NCI-H460 (cell line): ENCODE measurements around the gene S100A5. TPM values are rescaled to one million over a fixed set of nuclear protein-coding genes. Genes with fewer than 3 reads are reported as not detected.
A peak's percentile ranks its signal among the peaks of the same experiment; 100 is the strongest.
"Not testable (repeated sequence)": the region's sequence is repeated elsewhere in the genome, so short reads cannot be mapped to it uniquely, and the experiment has no call there.

Experiments used
- DNase-seq: peaks from one replicate; pipeline ENCODE4 v3.0.0-alpha.2; 2016; ENCODE audit warnings: low read depth; ENCODE audit errors: extremely low read depth
- total RNA-seq: library from RNA; depleted of rRNA; stranded (reverse); fragments of >200 nt; shearing (Covaris generic); gene quantifications from 2 replicates; pipeline ENCODE4 v1.2.3, GENCODE V29; 2014

S100A5 gene
- total RNA-seq, 1 experiment from 2014 or later, result 0.30 TPM

GRCh38 chr1:153567621-153568366, 27.1 kb upstream of the S100A5 start:
- DNase-seq, result peak; percentile 58

DNA sequence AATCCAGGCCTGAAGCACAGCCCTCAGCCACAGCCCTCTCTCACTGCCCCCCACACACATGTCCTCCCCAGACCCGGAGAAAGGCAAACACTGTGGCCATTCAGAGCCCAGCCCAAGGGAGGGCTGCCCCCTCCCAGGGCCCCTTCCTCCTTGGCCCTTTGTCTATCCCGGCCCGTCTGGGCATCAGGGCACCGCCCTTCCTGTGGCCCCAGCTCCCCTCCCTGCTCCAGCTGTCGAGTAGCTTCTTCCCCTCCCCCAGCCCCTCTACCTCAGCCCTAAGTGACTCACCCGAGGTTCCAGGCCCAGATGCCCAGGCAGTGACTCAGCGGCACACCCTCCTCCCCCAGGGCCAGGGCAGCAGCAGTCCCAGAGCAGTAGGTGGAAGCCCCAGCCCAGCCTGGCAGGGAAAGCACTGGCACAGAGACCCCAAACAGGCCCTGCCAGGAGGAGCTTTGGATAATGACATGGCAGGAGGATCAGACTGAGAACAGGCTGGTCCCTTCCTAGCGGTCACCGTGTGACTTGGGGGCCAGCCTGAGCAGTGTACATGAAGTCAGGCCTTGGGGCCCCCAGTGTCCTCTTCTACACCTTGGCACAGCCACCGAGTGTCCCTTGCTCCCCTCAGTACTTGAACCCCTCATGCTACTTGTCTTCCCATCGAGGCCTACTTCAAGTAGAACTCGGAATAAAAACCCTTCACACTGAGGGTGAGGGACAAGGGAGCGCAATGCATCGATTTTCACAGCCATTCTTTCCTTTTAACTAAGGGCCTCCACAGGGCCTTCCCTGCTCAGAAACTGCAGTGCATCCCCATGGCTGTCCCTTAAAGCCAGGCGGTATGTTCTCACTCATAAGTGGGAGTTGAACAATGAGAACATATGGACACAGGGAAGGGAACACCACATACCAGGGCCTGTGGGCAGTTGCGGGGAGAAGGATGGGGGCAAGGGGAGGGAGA, 26.0 kb upstream of the S100A5 start:
- DNase-seq, result peak; percentile 100

DNA sequence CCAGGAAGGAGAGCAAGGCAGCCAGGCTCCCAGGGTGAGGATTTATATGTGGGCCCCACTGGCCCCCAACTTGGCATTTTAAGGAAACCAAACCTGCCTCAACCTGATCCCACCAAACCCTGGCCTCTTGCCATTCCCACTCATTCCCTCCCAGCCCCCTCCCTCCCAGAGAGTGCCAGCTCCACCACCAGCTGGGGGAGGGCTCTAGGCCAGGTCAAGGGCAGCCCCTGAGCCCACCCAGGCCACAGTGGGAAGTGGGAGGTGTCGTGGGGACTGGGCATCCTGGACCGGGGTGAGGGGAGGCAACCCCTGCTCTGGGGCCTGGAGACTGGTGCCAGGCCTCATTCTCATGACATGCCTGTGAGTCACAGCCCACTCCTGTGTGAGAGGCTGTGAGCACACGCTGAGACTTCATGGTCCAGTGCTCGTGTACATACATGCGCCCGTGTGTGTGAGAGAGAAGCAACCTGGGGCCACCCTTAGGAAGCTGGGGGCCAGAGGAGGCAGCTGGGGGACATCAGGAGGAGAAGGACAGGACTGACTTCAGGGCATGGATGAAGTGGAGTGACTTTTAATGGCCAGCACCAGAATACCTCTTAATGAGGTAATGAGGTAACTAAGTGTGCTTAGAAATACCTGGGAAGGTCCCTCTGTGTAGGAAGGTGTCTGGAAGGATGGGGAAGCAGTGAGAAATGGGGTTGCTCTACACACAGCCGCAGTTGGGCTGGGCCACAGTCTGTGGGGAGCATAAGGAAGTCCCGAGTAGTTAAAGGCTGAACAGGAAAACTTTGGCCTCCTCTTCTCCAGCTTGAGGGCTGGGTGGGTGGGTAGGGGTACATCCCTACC, 25.0 kb upstream of the S100A5 start, which contains the start of gene S100A2:
Gene S100A2 (minus strand): TSS at position 316 of the 846 bp plus-strand sequence. CDS start 1,967 bp downstream, outside the sequence.
- peak; percentile 94 for DNase-seq

GRCh38 chr1:153563991-153564390, 23.3 kb upstream of the S100A5 start:
- no peak for DNase-seq

GRCh38 chr1:153563483-153563901, 22.8 kb upstream of the S100A5 start:
- DNase-seq, result no peak

GRCh38 chr1:153562021-153562420, 21.3 kb upstream of the S100A5 start:
- not testable (repeated sequence) for DNase-seq

DNA sequence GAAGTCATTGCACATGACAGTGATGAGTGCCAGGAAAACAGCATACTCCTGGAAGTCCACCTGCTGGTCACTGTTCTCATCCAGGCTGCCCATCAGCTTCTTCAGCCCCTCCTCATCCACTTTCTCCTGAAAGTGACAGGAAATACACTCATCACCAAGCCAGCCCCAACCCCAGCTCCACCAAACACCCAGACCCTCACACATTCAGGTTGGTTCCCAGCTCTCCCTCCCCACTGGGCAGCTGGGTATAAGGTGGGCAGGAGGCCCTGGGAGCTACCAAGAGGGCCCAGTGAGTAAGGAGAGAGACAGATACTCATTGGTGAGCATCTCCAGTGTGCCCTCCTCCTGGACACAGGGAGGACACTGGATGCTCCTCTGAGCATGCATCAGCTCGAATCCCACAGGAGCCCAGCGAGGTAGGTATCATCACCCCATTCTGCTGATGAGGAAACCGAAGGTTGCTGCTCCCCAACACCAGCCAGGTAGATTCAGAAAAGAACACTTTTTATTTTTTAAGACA, 20.8 kb upstream of the S100A5 start:
- DNase-seq, result no peak

DNA sequence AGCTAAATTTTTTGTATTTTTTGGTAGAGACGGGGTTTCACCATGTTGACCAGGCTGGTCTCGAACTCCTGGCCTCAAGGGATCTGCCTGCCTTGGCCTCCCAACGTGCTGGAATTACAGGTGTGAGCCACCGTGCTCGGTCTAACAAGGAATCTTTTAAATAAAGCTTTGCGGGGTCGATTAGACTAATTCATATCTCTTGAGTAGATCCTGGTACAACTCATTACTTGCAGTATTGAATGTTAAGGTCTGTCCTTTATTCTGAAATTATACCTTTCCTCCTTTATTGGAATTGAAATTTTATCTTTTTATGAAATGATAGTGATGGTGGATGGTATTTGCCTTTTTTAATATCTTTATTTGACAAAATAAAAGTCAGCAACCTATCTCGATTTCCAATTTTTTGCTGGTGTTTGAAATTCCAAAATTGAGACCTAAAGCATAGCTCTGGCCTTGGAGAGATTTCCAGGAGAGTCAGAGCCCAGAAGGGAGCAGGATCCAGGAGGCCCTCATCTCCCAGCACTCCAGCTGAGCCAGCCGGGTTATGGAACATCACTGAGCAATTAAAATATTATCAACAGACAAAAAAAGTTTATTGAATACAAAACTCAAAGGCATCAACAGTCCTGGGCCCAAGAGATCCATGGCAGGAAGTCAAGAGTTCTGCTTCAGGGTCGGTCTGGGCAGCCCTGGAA, 20.2 kb upstream of the S100A5 start:
- DNase-seq, result no peak

DNA sequence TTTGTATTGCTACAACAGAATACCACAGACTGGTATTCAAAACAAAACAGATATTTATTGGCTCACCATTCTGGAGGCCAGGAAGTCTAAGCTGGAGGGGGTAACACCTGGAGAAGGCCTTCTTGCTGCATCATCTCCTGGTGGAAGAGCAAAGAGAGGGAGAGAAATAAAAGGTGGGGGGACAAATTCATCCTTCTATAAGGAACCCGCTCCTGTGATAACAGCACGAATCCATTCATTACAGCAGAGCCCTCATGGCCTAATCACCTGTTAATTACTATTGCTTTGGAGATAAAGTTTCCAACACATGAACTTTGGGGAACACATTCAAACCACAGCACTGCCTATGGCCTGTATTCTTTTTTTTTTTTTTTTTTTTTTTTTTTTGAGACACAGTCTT, 19.5 kb upstream of the S100A5 start:
- DNase-seq, result no peak

DNA sequence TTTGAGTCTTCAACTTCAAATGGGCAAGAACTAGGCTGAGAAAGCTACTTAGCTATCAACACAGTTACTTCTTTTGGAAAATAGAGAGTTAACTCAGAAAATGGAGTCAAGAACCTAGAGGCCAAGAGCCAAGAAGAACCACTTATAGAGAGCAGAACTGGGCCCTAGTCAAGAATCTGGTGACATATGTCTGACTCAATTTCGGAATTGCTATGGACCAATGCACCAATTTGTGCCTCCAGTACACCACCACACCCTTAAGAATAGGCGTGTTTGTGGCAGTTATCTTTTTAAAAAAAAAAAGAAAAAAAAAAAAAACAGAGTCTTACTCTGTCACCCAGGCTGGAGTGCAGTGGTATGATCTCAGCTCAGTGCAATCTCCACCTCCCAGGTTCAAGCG, 17.1 kb upstream of the S100A5 start:
- DNase-seq, result no peak

DNA sequence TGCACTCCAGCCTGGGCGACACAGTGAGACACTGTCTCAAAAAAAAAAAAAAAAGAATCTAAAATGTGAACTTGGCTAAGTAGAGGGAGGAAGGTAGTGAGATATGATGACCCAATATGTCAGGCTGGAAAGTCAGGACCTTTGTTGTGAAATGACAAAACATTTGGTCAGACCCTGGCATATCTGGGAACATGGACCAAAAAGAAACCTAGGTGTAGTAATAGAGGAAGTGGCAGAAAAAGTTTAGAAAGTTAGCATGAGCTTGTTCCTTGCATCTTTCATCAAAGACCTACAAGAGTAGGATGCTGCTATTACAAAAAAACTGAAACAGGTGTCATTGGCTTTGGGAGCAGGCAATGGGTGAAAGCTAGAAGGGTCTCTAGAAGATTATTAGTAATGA, 15.6 kb upstream of the S100A5 start:
- DNase-seq, result no peak

DNA sequence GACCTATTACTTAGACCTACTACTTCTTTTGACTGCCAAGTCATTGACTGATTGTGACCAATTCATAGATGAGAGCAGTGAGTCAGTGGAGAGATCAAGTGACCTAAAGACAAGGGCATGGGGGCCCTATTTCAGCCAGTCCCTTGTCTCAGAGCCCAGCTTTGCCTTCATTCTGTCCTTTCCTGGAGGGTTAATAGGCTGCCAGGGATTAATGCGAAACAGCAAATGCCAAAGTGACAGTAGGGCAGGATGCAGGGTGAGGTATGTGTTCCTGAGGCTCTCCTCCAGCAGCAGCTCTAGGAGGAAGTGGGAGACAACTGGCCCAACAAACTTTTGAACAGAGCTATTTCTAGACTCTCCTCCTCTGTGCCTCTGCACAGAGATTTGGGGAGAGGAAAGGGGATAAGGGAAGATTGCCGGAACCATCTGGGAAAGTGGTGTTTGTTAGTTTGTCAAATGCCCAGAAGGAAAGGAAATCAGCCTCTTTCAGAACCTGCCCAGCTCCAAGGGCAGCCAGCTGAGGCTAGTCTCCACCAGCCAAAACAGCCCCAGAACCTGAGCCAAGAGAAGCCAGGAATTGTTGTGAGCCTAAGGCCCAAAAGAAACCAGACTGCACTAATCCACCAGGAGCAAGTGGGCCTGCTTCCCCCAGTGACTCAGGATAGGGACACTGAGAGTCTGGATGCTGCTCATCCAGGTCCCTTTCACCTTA, 13.3 kb upstream of the S100A5 start:
- DNase-seq, result no peak

DNA sequence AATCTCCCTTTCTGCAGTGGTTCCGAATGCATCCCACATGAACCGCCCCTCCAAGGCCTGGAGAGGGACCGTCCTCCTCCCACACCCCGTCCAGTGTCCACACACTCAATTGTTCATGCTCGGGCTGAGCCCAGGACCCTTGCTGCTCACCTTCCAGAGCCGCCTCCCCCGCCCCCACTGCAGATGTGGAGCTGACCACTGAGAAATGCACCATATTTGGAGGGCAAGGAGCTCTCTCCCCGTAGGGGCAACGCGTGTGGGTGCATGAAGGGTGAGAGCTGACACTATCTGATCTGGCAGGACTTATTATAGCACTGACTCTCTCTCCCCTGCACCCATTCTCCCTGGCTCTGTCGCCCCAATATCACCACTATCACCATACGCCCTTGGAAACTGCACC, 12.4 kb upstream of the S100A5 start:
- DNase-seq, result no peak

GRCh38 chr1:153552335-153552734, 11.6 kb upstream of the S100A5 start:
- no peak for DNase-seq

DNA sequence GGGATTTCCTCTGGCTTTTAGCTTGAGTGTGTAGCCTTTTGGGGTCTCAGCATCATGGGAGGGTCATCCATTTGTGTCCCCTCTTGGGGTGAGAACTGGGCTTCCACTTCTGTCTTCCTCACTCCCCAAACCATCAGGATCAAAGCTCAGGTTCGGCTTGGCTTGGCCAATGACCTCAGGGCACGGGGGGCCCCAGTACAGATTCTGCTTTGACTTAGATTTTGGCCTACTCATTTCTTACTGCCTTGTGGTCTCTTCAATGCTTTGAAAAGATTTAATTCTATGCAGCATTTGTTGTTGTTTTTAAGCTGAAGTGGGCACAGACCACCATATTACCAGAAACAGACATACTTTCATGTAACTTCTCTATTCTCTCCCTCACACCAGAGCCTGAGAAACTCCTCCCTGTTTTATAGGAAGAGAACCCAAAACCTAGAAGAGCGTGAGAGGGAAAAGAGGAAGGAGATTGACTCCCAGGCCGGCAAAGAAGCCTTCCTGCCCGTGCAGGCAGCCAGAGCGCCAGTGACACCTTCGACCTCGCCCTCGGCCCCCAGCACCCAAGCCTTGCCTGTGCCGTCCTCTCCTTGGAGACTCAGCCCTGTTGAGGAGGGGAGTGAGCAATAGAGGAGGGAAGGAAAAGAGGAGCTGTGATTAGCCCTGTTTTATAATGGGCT, 10.2 kb upstream of the S100A5 start:
- no peak for DNase-seq

GRCh38 chr1:153550398-153550758, 9.6 kb upstream of the S100A5 start:
- no peak for DNase-seq

GRCh38 chr1:153549741-153550397, 9.1 kb upstream of the S100A5 start:
- DNase-seq, result no peak
